HG02840 (cell line): ENCODE results near the gene CCDC85C.

Experiments
- ATAC-seq: cut with Tn5 transposase; IDR thresholded peaks from one replicate; pipeline ENCODE4 v1.9.1; 2021; ENCODE audit warnings: mild to moderate bottlenecking, moderate library complexity, moderate number of reproducible peaks; ENCODE audit not compliant: unreplicated experiment, low FRiP score

The CCDC85C gene

GRCh38 chr14:99462210-99462609, 141.8 kb downstream of the CCDC85C start:
- ATAC-seq, result no peak

GRCh38 chr14:99461411-99462085, 142.5 kb downstream of the CCDC85C start:
- no peak for ATAC-seq

- ATAC-seq, result no peak
Observed at GRCh38 chr14:99460793-99461192, 143.2 kb downstream of the CCDC85C start.

GRCh38 chr14:99459481-99460100, 144.4 kb downstream of the CCDC85C start:
- no peak for ATAC-seq

- no peak for ATAC-seq
Observed at GRCh38 chr14:99454246-99454645, 149.8 kb downstream of the CCDC85C start.

GRCh38 chr14:99452968-99453367, 151.0 kb downstream of the CCDC85C start:
- ATAC-seq, result no peak

- no peak for ATAC-seq
Observed at GRCh38 chr14:99451234-99451633, 152.8 kb downstream of the CCDC85C start.

- no peak for ATAC-seq
Observed at GRCh38 chr14:99450266-99450665, 153.7 kb downstream of the CCDC85C start.
